WTC11 (cell line): ENCODE results near the gene PUSL1. TPM values are rescaled to one million over a fixed set of nuclear protein-coding genes. Genes with fewer than 3 reads are reported as not detected.

Source experiments
- ATAC-seq: fragments of 200-7000 bp; cut with Tn5 transposase; 2 replicates; pipeline ENCODE4 v1.10.0; 2021; ENCODE audit warnings: mild to moderate bottlenecking, moderate library complexity
- CTCF ChIA-PET: fragments of 300-600 bp; sonication (Branson Sonifier 250); formaldehyde crosslinking; loops from one replicate; lab custom pipeline; 2021; ENCODE audit warnings: antibody characterized with exemption; lab: Charles Lee
- POLR2A ChIA-PET: fragments of 350-600 bp; sonication (Branson Sonifier 250); formaldehyde crosslinking; loops from one replicate; lab custom pipeline; 2021; ENCODE audit warnings: antibody characterized with exemption; lab: Charles Lee
- DNase-seq: peaks from one replicate; pipeline ENCODE4 v3.0.0; 2021; ENCODE audit warnings: low spot score
- H3K27ac Mint-ChIP-seq: 2 replicates; pipeline ENCODE4 v1.8.0; 2021; ENCODE audit warnings: mixed read lengths
- H3K27me3 Mint-ChIP-seq: 2 replicates; pipeline ENCODE4 v1.8.0; 2021; ENCODE audit warnings: low read depth, mild to moderate bottlenecking, moderate library complexity, mixed read lengths
- H3K36me3 Mint-ChIP-seq: 2 replicates; pipeline ENCODE4 v1.8.0; 2021; ENCODE audit warnings: mixed read lengths
- H3K4me1 Mint-ChIP-seq: 2 replicates; pipeline ENCODE4 v1.8.0; 2022; ENCODE audit warnings: mixed read lengths
- H3K4me3 Mint-ChIP-seq: 2 replicates; pipeline ENCODE4 v1.8.0; 2021; ENCODE audit warnings: mild to moderate bottlenecking, moderate library complexity, mixed read lengths
- H3K9me3 Mint-ChIP-seq: 2 replicates; pipeline ENCODE4 v1.8.0; 2021; ENCODE audit warnings: mixed read lengths
- ATF1 ChIP-seq: sonication (generic); formaldehyde crosslinking; IDR thresholded peaks from 2 replicates; pipeline ENCODE4 v1.8.1; 2023; ENCODE audit warnings: mild to moderate bottlenecking, moderate library complexity, missing genetic modification reagents
- ELF4 ChIP-seq: sonication (generic); formaldehyde crosslinking; IDR thresholded peaks from 2 replicates; pipeline ENCODE4 v1.8.1; 2022; ENCODE audit warnings: low read depth, mild to moderate bottlenecking, moderate library complexity, missing genetic modification reagents
- GABPB1 ChIP-seq: sonication (generic); formaldehyde crosslinking; IDR thresholded peaks from 2 replicates; pipeline ENCODE4 v1.8.1; 2023; ENCODE audit warnings: mild to moderate bottlenecking, missing genetic modification reagents
- HMGXB4 ChIP-seq: sonication (generic); formaldehyde crosslinking; IDR thresholded peaks from 2 replicates; pipeline ENCODE4 v1.8.1; 2023; ENCODE audit warnings: mild to moderate bottlenecking, moderate library complexity, missing genetic modification reagents
- MAX ChIP-seq: sonication (generic); formaldehyde crosslinking; IDR thresholded peaks from 2 replicates; pipeline ENCODE4 v1.8.0; 2022; ENCODE audit warnings: mild to moderate bottlenecking, missing genetic modification reagents
- MYBL2 ChIP-seq: sonication (generic); formaldehyde crosslinking; IDR thresholded peaks from 2 replicates; pipeline ENCODE4 v1.8.1; 2023; ENCODE audit warnings: mild to moderate bottlenecking, moderate library complexity, missing genetic modification reagents
- NFATC4 ChIP-seq: fragments of 250-450 bp; sonication (Bioruptor Pico); IDR thresholded peaks from 2 replicates; pipeline ENCODE4 v1.9.0; 2021; ENCODE audit warnings: mild to moderate bottlenecking
- TCF7 ChIP-seq: sonication (generic); formaldehyde crosslinking; IDR thresholded peaks from 2 replicates; pipeline ENCODE4 v1.8.0; 2022; ENCODE audit warnings: mild to moderate bottlenecking, low read depth, missing genetic modification reagents, moderate library complexity
- TEAD4 ChIP-seq: sonication (generic); formaldehyde crosslinking; IDR thresholded peaks from 2 replicates; pipeline ENCODE4 v1.8.0; 2022; ENCODE audit warnings: mild to moderate bottlenecking, missing genetic modification reagents
- ZNF138 ChIP-seq: sonication (generic); formaldehyde crosslinking; conservative IDR thresholded peaks from 2 replicates; pipeline ENCODE4 v1.8.1; 2022; ENCODE audit warnings: mild to moderate bottlenecking, moderate library complexity, missing genetic modification reagents
- ZNF423 ChIP-seq: fragments of 250-450 bp; sonication (Bioruptor Pico); IDR thresholded peaks from 2 replicates; pipeline ENCODE4 v2.1.2; 2022; ENCODE audit warnings: mild to moderate bottlenecking, moderate library complexity
- ZNF532 ChIP-seq: fragments of 250-450 bp; sonication (Bioruptor Pico); IDR thresholded peaks from 2 replicates; pipeline ENCODE4 v1.9.0; 2021; ENCODE audit warnings: mild to moderate bottlenecking, borderline replicate concordance
- total RNA-seq: library from RNA; stranded (reverse); gene quantifications from 3 replicates; pipeline ENCODE4 v1.2.3, GENCODE V29; 2021
- TF ChIP-seq, protein P1 (sequence below): sonication (generic); formaldehyde crosslinking; IDR thresholded peaks from 2 replicates; pipeline ENCODE4 v1.8.1; 2022; ENCODE audit warnings: low read depth, mild to moderate bottlenecking, moderate library complexity, missing genetic modification reagents, borderline replicate concordance
- TF ChIP-seq, protein P2 (sequence below): fragments of 250-450 bp; sonication (Bioruptor Pico); IDR thresholded peaks from 2 replicates; pipeline ENCODE4 v1.9.0; 2021; ENCODE audit warnings: moderate library complexity, mild to moderate bottlenecking, inconsistent platforms, borderline replicate concordance

PUSL1 gene
- total RNA-seq, 1 experiment from 2014 or later: 51.5 TPM

- no peaks in the 10 kb centered on the region for H3K36me3 Mint-ChIP-seq
- DNase-seq: peak; percentile 63
- peaks cover 5% of the 10 kb centered on the region for H3K27me3 Mint-ChIP-seq
- H3K4me1 Mint-ChIP-seq: peaks cover 17% of the 10 kb centered on the region
- POLR2A ChIA-PET: interaction anchor here (0.6 to 1.8 kb wide), 3 partner anchors 10 to 268 kb away, joined by 3 to 6 read pairs (median 5); no protein-coding TSS in a partner anchor
- TF ChIP-seq HMGXB4 (CRISPR knock-in tag) (0 out of 2 replicates have a peak, but pooled peaks have one; percentile 9), ZNF423 (peak; percentile 65; the same call in 1 of the 2 replicates), MYBL2 (0 out of 2 replicates have a peak, but pooled peaks have one; percentile 32), ELF4 (no peak)
- CTCF ChIA-PET: interaction anchor here (0.6 to 2.3 kb wide), 9 partner anchors 10 to 316 kb away, joined by 3 to 18 read pairs (median 3); partner anchors contain the start of gene CCNL2
- peak overlapping the region; percentile 70 for H3K4me3 Mint-ChIP-seq
- no peaks in the 10 kb centered on the region for H3K9me3 Mint-ChIP-seq
- no peak overlapping the region for H3K27ac Mint-ChIP-seq
- ATAC-seq: peak; percentile 50
Observed at GRCh38 chr1:1347663-1348419, 39.4 kb downstream of the PUSL1 start.

DNA sequence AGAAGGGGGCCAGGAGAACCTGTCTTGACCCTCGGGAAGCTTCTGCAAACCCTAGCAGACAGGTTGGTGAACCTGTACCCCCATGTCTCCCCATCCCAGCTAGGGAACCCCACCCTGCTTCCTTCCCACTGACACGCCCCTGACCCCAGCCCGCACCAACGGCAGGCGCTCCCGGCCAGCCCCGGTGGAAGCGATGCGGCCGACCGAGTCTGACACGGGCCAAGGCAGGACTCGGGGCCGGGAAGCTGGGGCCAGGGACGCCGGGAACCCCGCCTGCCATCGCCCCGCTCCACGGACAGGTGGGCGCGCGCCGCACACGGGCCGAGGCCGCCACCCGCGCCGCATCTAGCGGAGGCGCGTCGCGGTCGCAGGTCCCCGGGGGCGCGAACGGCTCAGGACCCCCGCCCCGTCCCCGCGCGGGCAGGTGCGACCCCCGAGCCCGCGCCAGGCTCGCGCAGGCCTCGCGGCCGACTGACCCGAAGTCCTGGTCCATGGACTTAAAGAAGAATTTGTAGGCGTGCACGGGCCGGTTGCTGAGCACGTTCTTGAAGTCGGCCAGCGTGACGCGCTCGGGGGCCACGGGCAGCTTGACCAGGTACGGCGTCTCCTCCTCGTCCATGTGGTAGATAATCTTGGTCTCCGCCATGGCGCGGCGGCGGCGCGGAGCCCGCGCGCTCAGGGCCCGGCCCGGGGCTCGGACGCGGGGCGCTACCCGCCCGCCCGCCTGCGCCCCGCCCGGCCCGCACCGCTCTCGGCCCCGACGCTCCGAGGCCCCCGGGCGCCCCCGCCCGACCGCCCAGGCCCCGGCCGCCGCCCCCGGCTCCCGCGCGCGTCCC is 40.2 kb downstream of the PUSL1 start:
- H3K27ac Mint-ChIP-seq: no peak overlapping the region
- CTCF ChIA-PET: interaction anchor here (0.9 to 2.3 kb wide), 7 partner anchors 10 to 84 kb away, joined by 3 to 18 read pairs (median 3); partner anchors contain the start of gene CCNL2
- no peaks in the 10 kb centered on the region for H3K9me3 Mint-ChIP-seq
- peaks cover 25% of the 10 kb centered on the region for H3K4me1 Mint-ChIP-seq
- H3K36me3 Mint-ChIP-seq: no peaks in the 10 kb centered on the region
- H3K4me3 Mint-ChIP-seq: peak overlapping the region; percentile 70
- ATAC-seq: no peak
- no peak for DNase-seq
- H3K27me3 Mint-ChIP-seq: peaks cover 5% of the 10 kb centered on the region
- POLR2A ChIA-PET: interaction anchor here (1.8 kb wide), 1 partner anchor 11 kb away, joined by 5 read pairs; no protein-coding TSS in a partner anchor
- TF ChIP-seq, protein P1, sequence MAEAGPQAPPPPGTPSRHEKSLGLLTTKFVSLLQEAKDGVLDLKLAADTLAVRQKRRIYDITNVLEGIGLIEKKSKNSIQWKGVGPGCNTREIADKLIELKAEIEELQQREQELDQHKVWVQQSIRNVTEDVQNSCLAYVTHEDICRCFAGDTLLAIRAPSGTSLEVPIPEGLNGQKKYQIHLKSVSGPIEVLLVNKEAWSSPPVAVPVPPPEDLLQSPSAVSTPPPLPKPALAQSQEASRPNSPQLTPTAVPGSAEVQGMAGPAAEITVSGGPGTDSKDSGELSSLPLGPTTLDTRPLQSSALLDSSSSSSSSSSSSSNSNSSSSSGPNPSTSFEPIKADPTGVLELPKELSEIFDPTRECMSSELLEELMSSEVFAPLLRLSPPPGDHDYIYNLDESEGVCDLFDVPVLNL (CRISPR knock-in tag): no peak
- TF ChIP-seq ZNF532 (CRISPR knock-in tag): no peak
- no peak for TF ChIP-seq ATF1 (CRISPR knock-in tag)
- TF ChIP-seq, protein P2, sequence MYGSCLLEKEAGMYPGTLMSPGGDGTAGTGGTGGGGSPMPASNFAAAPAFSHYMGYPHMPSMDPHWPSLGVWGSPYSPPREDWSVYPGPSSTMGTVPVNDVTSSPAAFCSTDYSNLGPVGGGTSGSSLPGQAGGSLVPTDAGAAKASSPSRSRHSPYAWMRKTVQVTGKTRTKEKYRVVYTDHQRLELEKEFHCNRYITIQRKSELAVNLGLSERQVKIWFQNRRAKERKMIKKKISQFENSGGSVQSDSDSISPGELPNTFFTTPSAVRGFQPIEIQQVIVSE: no peak
- no peak for TF ChIP-seq NFATC4 (CRISPR knock-in tag)
- no peak for TF ChIP-seq ZNF138 (CRISPR knock-in tag)
- TF ChIP-seq MAX (CRISPR knock-in tag): no peak; the same call in 1 of the 2 replicates
- TF ChIP-seq TCF7 (CRISPR knock-in tag): no peak
- TF ChIP-seq ZNF423: no peak
- no peak for TF ChIP-seq TEAD4 (CRISPR knock-in tag)
- TF ChIP-seq GABPB1 (CRISPR knock-in tag): no peak
